Endothelial cell of umbilical vein (primary cell): ENCODE results near the gene DGKI.

ENCODE experiments used
- EZH2 ChIP-seq: IDR thresholded peaks from 2 replicates; pipeline ENCODE4 v1.6.1; 2012; ENCODE audit warnings: borderline replicate concordance, low read depth, mild to moderate bottlenecking, moderate library complexity, low read length, inconsistent platforms; ENCODE audit not compliant: severe bottlenecking
- FOS ChIP-seq: IDR thresholded peaks from 2 replicates; pipeline ENCODE4 v1.6.1; 2011; ENCODE audit warnings: mild to moderate bottlenecking, low read length, moderate library complexity, borderline replicate concordance; ENCODE audit not compliant: insufficient read depth
- GATA2 ChIP-seq: IDR thresholded peaks from 2 replicates; pipeline ENCODE4 v1.7.0; 2011; ENCODE audit warnings: low read depth, mild to moderate bottlenecking, moderate library complexity, mixed read lengths, low read length; ENCODE audit not compliant: insufficient read length, insufficient read depth
- JUN ChIP-seq: IDR thresholded peaks from 2 replicates; pipeline ENCODE4 v1.6.1; 2011; ENCODE audit warnings: borderline replicate concordance, low read depth; ENCODE audit not compliant: insufficient read length, insufficient read depth
- MYC ChIP-seq: IDR thresholded peaks from one replicate; pipeline ENCODE4 v1.6.1; 2011; ENCODE audit warnings: mild to moderate bottlenecking, low read depth, low read length
- POLR2A ChIP-seq: IDR thresholded peaks from 2 replicates; pipeline ENCODE4 v1.6.1; 2012; ENCODE audit warnings: low read depth, mild to moderate bottlenecking, control low read depth, low read length
- POLR2AphosphoS5 ChIP-seq: IDR thresholded peaks from 2 replicates; pipeline ENCODE4 v1.6.1; 2012; ENCODE audit warnings: low read depth, mild to moderate bottlenecking, control low read depth, low read length, moderate library complexity; ENCODE audit not compliant: insufficient read depth
- TF ChIP-seq, protein P1 (sequence below), 2 donors: IDR thresholded peaks; 1 replicate in 1 of 2; 2 replicates in 1 of 2; pipeline ENCODE4 v1.5.1; 2011; ENCODE audit warnings: low read length in 2 of 2, mild to moderate bottlenecking in 2 of 2, moderate library complexity in 2 of 2, control low read depth in 1 of 2, inconsistent platforms in 1 of 2, low read depth in 1 of 2; ENCODE audit not compliant: insufficient read depth in 1 of 2; ENCODE audit errors: extremely low read depth in 1 of 2
- TF ChIP-seq, protein P2 (sequence below): IDR thresholded peaks from 2 replicates; pipeline ENCODE4 v1.6.1; 2011; ENCODE audit not compliant: insufficient read depth, insufficient read length

DNA sequence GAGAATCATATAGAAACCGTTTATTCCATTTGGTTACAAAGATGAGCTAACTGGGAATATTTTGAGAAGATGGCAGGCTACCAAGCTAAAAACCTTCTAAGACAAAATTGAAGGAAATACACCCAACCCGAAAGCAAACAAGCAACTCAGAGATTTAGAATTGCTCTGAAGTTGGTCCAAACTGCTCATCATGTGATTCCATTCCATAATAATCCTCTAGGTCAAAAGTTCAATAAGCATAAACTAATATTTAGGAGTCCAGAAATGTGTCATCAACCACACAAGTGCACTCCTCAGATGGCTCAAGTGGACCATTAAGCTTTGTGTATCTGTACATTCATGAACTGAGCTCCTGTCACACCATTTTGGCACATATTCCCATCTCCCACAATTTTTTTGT lies 28.7 kb downstream of the DGKI start:
- TF ChIP-seq EZH2 (no peak), POLR2AphosphoS5 (no peak), MYC (no peak), POLR2A (no peak), JUN (no peak), GATA2 (no peak), FOS (no peak)
- TF ChIP-seq, protein P1, sequence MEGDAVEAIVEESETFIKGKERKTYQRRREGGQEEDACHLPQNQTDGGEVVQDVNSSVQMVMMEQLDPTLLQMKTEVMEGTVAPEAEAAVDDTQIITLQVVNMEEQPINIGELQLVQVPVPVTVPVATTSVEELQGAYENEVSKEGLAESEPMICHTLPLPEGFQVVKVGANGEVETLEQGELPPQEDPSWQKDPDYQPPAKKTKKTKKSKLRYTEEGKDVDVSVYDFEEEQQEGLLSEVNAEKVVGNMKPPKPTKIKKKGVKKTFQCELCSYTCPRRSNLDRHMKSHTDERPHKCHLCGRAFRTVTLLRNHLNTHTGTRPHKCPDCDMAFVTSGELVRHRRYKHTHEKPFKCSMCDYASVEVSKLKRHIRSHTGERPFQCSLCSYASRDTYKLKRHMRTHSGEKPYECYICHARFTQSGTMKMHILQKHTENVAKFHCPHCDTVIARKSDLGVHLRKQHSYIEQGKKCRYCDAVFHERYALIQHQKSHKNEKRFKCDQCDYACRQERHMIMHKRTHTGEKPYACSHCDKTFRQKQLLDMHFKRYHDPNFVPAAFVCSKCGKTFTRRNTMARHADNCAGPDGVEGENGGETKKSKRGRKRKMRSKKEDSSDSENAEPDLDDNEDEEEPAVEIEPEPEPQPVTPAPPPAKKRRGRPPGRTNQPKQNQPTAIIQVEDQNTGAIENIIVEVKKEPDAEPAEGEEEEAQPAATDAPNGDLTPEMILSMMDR (IDR thresholded peaks at IDR 0.05; ENCODE audit: extremely low read depth in 1 of 2, insufficient read depth in 1 of 2, low read depth in 1 of 2, low read length in 2 of 2): no peak
- TF ChIP-seq, protein P2, sequence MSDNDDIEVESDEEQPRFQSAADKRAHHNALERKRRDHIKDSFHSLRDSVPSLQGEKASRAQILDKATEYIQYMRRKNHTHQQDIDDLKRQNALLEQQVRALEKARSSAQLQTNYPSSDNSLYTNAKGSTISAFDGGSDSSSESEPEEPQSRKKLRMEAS: no peak
